ENCODE results near the gene CLEC18A.
"Not testable (repeated sequence)": the region's sequence is repeated elsewhere in the genome, so short reads cannot be mapped to it uniquely, and the experiment has no call there.

GRCh38 chr16:69985196-69985595 lies 34.1 kb downstream of the CLEC18A start:
- TF ChIP-seq POLR2A (IDR thresholded peaks at IDR 0.05; ENCODE audit: control extremely low read depth in 1 of 2, low read depth in 2 of 2, low read length in 2 of 2); ATF2 (IDR thresholded peaks at IDR 0.05; ENCODE audit: low read length); CTCF (IDR thresholded peaks at IDR 0.05; ENCODE audit: control extremely low read depth in 1 of 3, insufficient read depth in 1 of 3, low read depth in 1 of 3, low read length in 3 of 3); GABPA (IDR thresholded peaks at IDR 0.05; ENCODE audit: borderline replicate concordance, insufficient read depth, low read length); EZH2 (IDR thresholded peaks at IDR 0.05; ENCODE audit: low read depth, low read length, severe bottlenecking); KDM5A (IDR thresholded peaks at IDR 0.05; ENCODE audit: low read length): not testable (repeated sequence)

Data from H1 (cell line).